Thyroid gland (tissue), 4 donors: Measurements from ENCODE around the gene TRMT1L.

Experiments
- CTCF ChIP-seq, 6 experiments: fragments of 200-600 bp in 3 of 6; fragments of 450-650 bp in 3 of 6; sonication (generic) in 3 of 6; IDR thresholded peaks; one replicate each; pipeline ENCODE4 v1.5.1; 2016 to 2019; ENCODE audit warnings: antibody characterized with exemption in 6 of 6, mild to moderate bottlenecking in 2 of 6, inconsistent platforms in 1 of 6, moderate library complexity in 1 of 6
- POLR2A ChIP-seq, 2 donors: fragments of 450-650 bp; IDR thresholded peaks; one replicate each; pipeline ENCODE4 v1.6.1; 2017; ENCODE audit warnings: antibody characterized with exemption in 2 of 2, mild to moderate bottlenecking in 2 of 2, moderate library complexity in 1 of 2

DNA sequence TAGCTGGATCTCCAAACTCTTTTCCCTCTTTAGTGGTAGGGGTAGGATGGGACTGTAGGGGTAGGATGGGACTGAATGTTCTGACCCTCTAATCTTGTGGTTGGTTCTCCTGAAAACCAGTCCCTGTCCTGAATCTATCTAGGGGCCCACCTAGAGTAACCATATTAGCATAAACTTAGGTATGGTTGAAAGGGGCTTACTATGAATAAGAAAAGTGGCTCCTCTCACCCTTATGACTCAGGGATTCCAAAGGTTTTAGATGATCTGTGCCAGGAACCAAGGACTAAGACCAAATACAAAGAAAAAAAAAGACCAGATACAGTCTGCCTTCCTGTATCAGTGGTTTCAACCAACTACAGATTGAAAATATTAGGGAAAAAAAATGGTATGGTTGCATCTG lies 82.4 kb downstream of the TRMT1L start:
- no peak for TF ChIP-seq CTCF (IDR thresholded peaks at IDR 0.05)
- no peak for TF ChIP-seq POLR2A (IDR thresholded peaks at IDR 0.05)
